ENCODE results near the gene RAB27A. TPM values are rescaled to one million over a fixed set of nuclear protein-coding genes. Genes with fewer than 3 reads are reported as not detected.

RAB27A gene
- total and polyA plus RNA-seq, 10 of the 15 experiments (the other 5 are each of a cell fraction or from before 2014, with no cell fraction given): 13.3 to 139 (median 35.2) TPM

DNA sequence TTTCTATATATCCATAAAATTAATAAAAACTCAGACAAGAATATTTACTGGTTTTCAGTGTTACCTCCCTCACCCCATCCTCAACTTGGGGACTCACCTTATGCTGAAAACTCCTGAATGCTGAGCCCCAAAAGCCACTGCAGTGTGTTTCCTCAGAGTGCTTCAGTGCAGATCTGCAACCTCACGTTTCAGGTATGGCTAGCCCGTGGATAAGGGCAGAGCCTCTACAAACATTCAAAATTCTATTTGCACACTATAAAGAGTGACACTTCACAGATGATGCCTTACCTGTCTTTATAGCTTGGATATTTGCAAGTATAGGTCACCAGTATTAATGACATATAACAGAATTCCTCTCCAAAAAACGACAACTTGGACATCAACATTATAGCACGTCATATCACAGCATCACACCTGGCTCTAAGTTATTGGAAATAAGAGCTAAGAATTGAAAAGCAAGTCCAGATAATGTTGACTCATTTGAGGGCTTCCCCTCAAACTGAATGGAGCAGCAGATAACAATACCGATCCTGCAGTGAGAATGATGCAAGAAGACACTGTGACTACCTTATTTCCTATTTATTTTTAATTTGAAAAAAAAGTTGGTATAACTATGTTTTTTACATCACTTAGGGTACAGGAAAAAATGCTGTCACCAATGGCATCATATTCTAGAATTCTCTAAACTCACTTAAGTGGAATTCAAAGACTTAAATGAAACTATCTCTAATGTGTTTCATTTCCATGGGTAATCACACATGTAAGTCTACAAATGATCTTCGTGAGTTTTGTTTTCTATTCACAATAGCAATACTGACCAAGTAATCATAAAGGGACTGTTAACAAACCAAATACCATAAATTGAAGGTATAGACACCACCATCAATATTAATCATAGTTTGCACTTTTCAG lies 52.1 kb downstream of the RAB27A start:
- no TSS peak for BruUV-seq (replicated peaks)
- TF ChIP-seq TAF1 (IDR thresholded peaks at IDR 0.05; ENCODE audit: borderline replicate concordance, low read depth, low read length): no peak
- TF ChIP-seq, protein P1, sequence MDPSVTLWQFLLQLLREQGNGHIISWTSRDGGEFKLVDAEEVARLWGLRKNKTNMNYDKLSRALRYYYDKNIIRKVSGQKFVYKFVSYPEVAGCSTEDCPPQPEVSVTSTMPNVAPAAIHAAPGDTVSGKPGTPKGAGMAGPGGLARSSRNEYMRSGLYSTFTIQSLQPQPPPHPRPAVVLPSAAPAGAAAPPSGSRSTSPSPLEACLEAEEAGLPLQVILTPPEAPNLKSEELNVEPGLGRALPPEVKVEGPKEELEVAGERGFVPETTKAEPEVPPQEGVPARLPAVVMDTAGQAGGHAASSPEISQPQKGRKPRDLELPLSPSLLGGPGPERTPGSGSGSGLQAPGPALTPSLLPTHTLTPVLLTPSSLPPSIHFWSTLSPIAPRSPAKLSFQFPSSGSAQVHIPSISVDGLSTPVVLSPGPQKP (IDR thresholded peaks at IDR 0.05; ENCODE audit: low read depth, low read length): no peak
- TF ChIP-seq LARP7 (IDR thresholded peaks at IDR 0.05): no peak
- no peak for TF ChIP-seq RFX5 (IDR thresholded peaks at IDR 0.05; ENCODE audit: low read depth, low read length)
- no peak for TF ChIP-seq NR2C2 (IDR thresholded peaks at IDR 0.05; ENCODE audit: borderline replicate concordance, control insufficient read depth, insufficient read length, low read depth)
- TF ChIP-seq POLR2AphosphoS2 (IDR thresholded peaks at IDR 0.05; ENCODE audit: low read depth, low read length): no peak
- no peak for TF ChIP-seq CBX3 (IDR thresholded peaks at IDR 0.05; ENCODE audit: borderline replicate concordance, low read depth)
- TF ChIP-seq ASH2L (IDR thresholded peaks at IDR 0.05; ENCODE audit: borderline replicate concordance, low read depth): no peak
- no peak for TF ChIP-seq MTA2 (IDR thresholded peaks at IDR 0.05; ENCODE audit: low read depth)
- TF ChIP-seq FOXK2 (IDR thresholded peaks at IDR 0.05): no peak
- TF ChIP-seq RB1 (IDR thresholded peaks at IDR 0.05; ENCODE audit: borderline replicate concordance): no peak
- TF ChIP-seq BRCA1 (IDR thresholded peaks at IDR 0.05; ENCODE audit: low read depth, low read length): no peak
- no peak for TF ChIP-seq NR2F1 (conservative IDR thresholded peaks at IDR 0.05)
- TF ChIP-seq HDAC6 (IDR thresholded peaks at IDR 0.05; ENCODE audit: unreplicated experiment): no peak
- TF ChIP-seq NFXL1 (IDR thresholded peaks at IDR 0.05; ENCODE audit: borderline replicate concordance): no peak
- no peak for TF ChIP-seq FOS (IDR thresholded peaks at IDR 0.05; ENCODE audit: borderline replicate concordance, extremely low read depth, insufficient read length)
- TF ChIP-seq BMI1 (IDR thresholded peaks at IDR 0.05; ENCODE audit: borderline replicate concordance): no peak
- no peak for TF ChIP-seq SMC3 (IDR thresholded peaks at IDR 0.05; ENCODE audit: borderline replicate concordance, low read length)
- no peak for TF ChIP-seq TARDBP (IDR thresholded peaks at IDR 0.05; ENCODE audit: borderline replicate concordance)
- ATAC-seq (peak; percentile 60; the same call in 2 of the 3 replicates), DNase-seq (ENCODE audit: low read depth, low spot score) (no peak), FAIRE-seq (no peak)
- CTCF ChIA-PET: interaction anchor here (0.7 to 2.2 kb wide), 4 partner anchors 9 to 136 kb away, joined by 3 to 5 read pairs (median 4); no protein-coding TSS in a partner anchor
- no peaks in the 10 kb centered on the region for H3K4me1 ChIP-seq (ENCODE audit: control insufficient read depth, insufficient read depth, low read length)
- H2AFZ ChIP-seq (ENCODE audit: control insufficient read depth, low read depth, low read length): no peak overlapping the region
- SMC1A ChIA-PET (ENCODE audit: uncharacterized antibody, unreplicated experiment): interaction anchor here (1.0 to 1.9 kb wide), 6 partner anchors 9 to 50 kb away, joined by 3 to 9 read pairs (median 4); no protein-coding TSS in a partner anchor
- RAD21 ChIA-PET (ENCODE audit: unreplicated experiment): no interaction called here
- H3K36me3 ChIP-seq (ENCODE audit: control insufficient read depth in 2 of 2, insufficient read depth in 2 of 2, low read length in 1 of 2): no peaks in the 10 kb centered on the region
- intact Hi-C loops (cut with micrococcal nuclease; ENCODE audit: unreplicated experiment) (no loop called here), in situ Hi-C loops (cut with MboI) (no loop called here)
- no peak overlapping the region for H3K27ac ChIP-seq (ENCODE audit: control insufficient read depth, insufficient read depth)
- H3K4me2 ChIP-seq (ENCODE audit: control insufficient read depth, insufficient read depth): no peak overlapping the region
- 100% methylated on average over 6 of the region's 6 CpGs for WGBS (ENCODE audit: insufficient coverage, insufficient replicate concordance, low lambda C conversion rate, missing lambda C conversion rate)
- no peaks in the 10 kb centered on the region for H3K27me3 ChIP-seq (replicated peaks in 1 of 2; ENCODE audit: control insufficient read depth in 2 of 2, insufficient read depth in 2 of 2, low read length in 1 of 2)
- POLR2A ChIA-PET: no interaction called here
- H3K9me3 ChIP-seq (replicated peaks; ENCODE audit: control insufficient read depth, insufficient read depth, low read length): no peaks in the 10 kb centered on the region
- no peaks in the 10 kb centered on the region for H3K79me2 ChIP-seq (ENCODE audit: control insufficient read depth, insufficient read depth, low read length)
- H3K4me3 ChIP-seq: no peak overlapping the region
- no peaks in the 10 kb centered on the region for H4K20me1 ChIP-seq (ENCODE audit: control insufficient read depth, insufficient read depth)
- H3K9ac ChIP-seq (ENCODE audit: control insufficient read depth, insufficient read depth, low read length): no peak overlapping the region
